Spleen (tissue), 11 donors: ENCODE results near the gene CNIH2. TPM values are rescaled to one million over a fixed set of nuclear protein-coding genes. Genes with fewer than 3 reads are reported as not detected.

Experiments used
- DNase-seq: peaks from one replicate; pipeline ENCODE4 v3.0.0-alpha.2; 2020
- H3K27ac ChIP-seq, 8 donors: fragments of 200-600 bp; sonication (generic) in 7 of 8; 1 replicate in 4 of 8; 2 replicates in 4 of 8; pipeline versions ENCODE4 v1.5.0 to v1.8.0; 2016 to 2021; ENCODE audit warnings: inconsistent platforms in 4 of 8, mild to moderate bottlenecking in 4 of 8, moderate library complexity in 1 of 8
- H3K27me3 ChIP-seq, 7 donors: fragments of 200-600 bp; sonication (generic) in 6 of 7; replicated peaks in 1 of 7; 1 replicate in 4 of 7; 2 replicates in 3 of 7; pipeline versions ENCODE4 v1.5.0 to v1.8.0; 2016 to 2021; ENCODE audit warnings: inconsistent platforms in 3 of 7, mild to moderate bottlenecking in 1 of 7
- H3K36me3 ChIP-seq, 6 donors: fragments of 200-600 bp; sonication (generic) in 5 of 6; 1 replicate in 4 of 6; 2 replicates in 2 of 6; pipeline versions ENCODE4 v1.5.0 to v1.8.0; 2016 to 2021; ENCODE audit warnings: inconsistent platforms in 2 of 6
- H3K4me1 ChIP-seq, 6 donors: fragments of 200-600 bp; sonication (generic) in 5 of 6; 1 replicate in 3 of 6; 2 replicates in 3 of 6; pipeline versions ENCODE4 v1.5.0 to v1.8.0; 2016 to 2021; ENCODE audit warnings: inconsistent platforms in 3 of 6
- H3K4me3 ChIP-seq, 8 donors: fragments of 200-600 bp; sonication (generic) in 7 of 8; 1 replicate in 4 of 8; 2 replicates in 4 of 8; pipeline versions ENCODE4 v1.5.0 to v1.8.0; 2016 to 2021; ENCODE audit warnings: inconsistent platforms in 4 of 8, mild to moderate bottlenecking in 4 of 8, moderate library complexity in 2 of 8
- H3K9me3 ChIP-seq, 8 donors: fragments of 200-600 bp; sonication (generic) in 7 of 8; 1 replicate in 4 of 8; 2 replicates in 4 of 8; pipeline versions ENCODE4 v1.5.0 to v1.8.0; 2016 to 2021; ENCODE audit warnings: inconsistent platforms in 4 of 8
- CTCF ChIP-seq, 11 experiments: fragments of 200-600 bp in 7 of 11; fragments of 450-650 bp in 4 of 11; sonication (generic) in 4 of 11; IDR thresholded peaks in 8 of 11; conservative IDR thresholded peaks in 3 of 11; 1 replicate in 7 of 11; 2 replicates in 4 of 11; pipeline versions ENCODE4 v1.4.0 to v1.8.0; 2016 to 2021; ENCODE audit warnings: antibody characterized with exemption in 11 of 11, inconsistent platforms in 4 of 11, mild to moderate bottlenecking in 1 of 11
- POLR2A ChIP-seq, 3 donors: fragments of 450-650 bp; IDR thresholded peaks; one replicate each; pipeline ENCODE4 v1.5.1; 2017; ENCODE audit warnings: antibody characterized with exemption in 3 of 3, mild to moderate bottlenecking in 1 of 3
- POLR2AphosphoS5 ChIP-seq, 3 donors: sonication (generic); formaldehyde crosslinking; IDR thresholded peaks; one replicate each; pipeline ENCODE4 v1.5.1; 2017; ENCODE audit warnings: antibody characterized with exemption in 3 of 3
- WGBS, 5 donors: extraction: QIAGEN DNeasy Blood & Tissue Kit in 3 of 5; methylation state at CpG; one replicate each; pipeline versions ENCODE4 v1.1.5 to v1.1.7; 2013 to 2018; 5-methylcytosine and 5-hydroxymethylcytosine counted together
- intact Hi-C: fragments of 100-400 bp; cut with DNase I; formaldehyde crosslinking; loops from one replicate; pipeline ENCODE4 v1.15.0; 2023; ENCODE audit warnings: low total_unique reads
- polyA plus RNA-seq, 3 donors: library from polyadenylated mRNA; stranded (reverse); fragments of 200-250 nt; gene quantifications; one replicate each; pipeline ENCODE4 v1.2.1, GENCODE V29; 2013
- total RNA-seq, 7 donors: library from RNA; depleted of rRNA in 3 of 7; stranded (reverse); fragments of >200 nt in 3 of 7; fragmentation: NEBNext Ultra II Directional in 4 of 7; extraction: Animal tissue kit (Norgen Biotek cat#: 25700) in 4 of 7; gene quantifications; one replicate each; pipeline versions ENCODE4 v1.1.0 to v1.2.1, GENCODE V29; 2016 to 2021
- donor health status: healthy with polysubstance abuse.
- donor health status: DM: no; HTN: no; CAD: no; lungs with moderate emphysema.
- donor health status: DM: no; HTN: no; CAD: no.
- donor health status: Bipolar disorder and iron deficiency.
- donor health status: healthy.
- donor health status: DM: no; HTN: no; CAD: no.
- donor health status: DM: yes; HTN: yes; CAD: no.

Gene CNIH2
- total and polyA plus RNA-seq, 10 donors: 0.20 to 1.9 (median 0.77) TPM; not detected in 2

- H3K4me1 ChIP-seq: peaks cover 16 to 67% (median 38%) of the 10 kb centered on the region in 6 donors
- TF ChIP-seq POLR2A (IDR thresholded peaks at IDR 0.05): no peak
- no peak for TF ChIP-seq POLR2AphosphoS5 (IDR thresholded peaks at IDR 0.05)
- TF ChIP-seq CTCF (IDR thresholded peaks at IDR 0.05 in 8 of 11, conservative IDR thresholded peaks at IDR 0.05 in 3 of 11): no peak
- DNase-seq: no peak
- H3K27me3 ChIP-seq: peaks cover 0 to 4% (median 0%) of the 10 kb centered on the region in 7 donors
- H3K9me3 ChIP-seq: no peaks in the 10 kb centered on the region
- no peak overlapping the region for H3K4me3 ChIP-seq
- intact Hi-C loops: loop anchor here (5.0 kb wide), 1 partner anchor 62 kb away; no protein-coding TSS in a partner anchor
- H3K27ac ChIP-seq: no peak overlapping the region
- WGBS, 5 donors: 89 to 94% (median 93%) methylated on average over 16 of the region's 16 CpGs
- H3K36me3 ChIP-seq: peaks cover 0 to 27% (median 6%) of the 10 kb centered on the region in 6 donors
These were observed 6.6 kb downstream of the CNIH2 start for GRCh38 chr11:66284526-66285078.

GRCh38 chr11:66285250-66285947 lies 7.4 kb downstream of the CNIH2 start:
- 89 to 96% (median 93%) methylated on average over 7 to 13 of the region's 13 CpGs for WGBS, 5 donors
- Histone ChIP-seq H3K27ac (no peak overlapping the region), H3K27me3 (peaks cover 0 to 4% (median 0%) of the 10 kb centered on the region in 7 donors), H3K4me3 (no peak overlapping the region), H3K36me3 (peaks cover 0 to 27% (median 6%) of the 10 kb centered on the region in 6 donors), H3K9me3 (no peaks in the 10 kb centered on the region), H3K4me1 (peaks cover 22 to 74% (median 45%) of the 10 kb centered on the region in 6 donors)
- intact Hi-C loops: no loop called here
- DNase-seq: no peak
- TF ChIP-seq CTCF (IDR thresholded peaks at IDR 0.05 in 8 of 11, conservative IDR thresholded peaks at IDR 0.05 in 3 of 11) (no peak), POLR2AphosphoS5 (IDR thresholded peaks at IDR 0.05) (no peak), POLR2A (IDR thresholded peaks at IDR 0.05) (no peak)

- 83 to 96% (median 88%) methylated on average over 5 of the region's 5 CpGs for WGBS, 5 donors
- TF ChIP-seq POLR2AphosphoS5 (IDR thresholded peaks at IDR 0.05) (no peak), CTCF (IDR thresholded peaks at IDR 0.05 in 8 of 11, conservative IDR thresholded peaks at IDR 0.05 in 3 of 11) (no peak), POLR2A (IDR thresholded peaks at IDR 0.05) (no peak)
- DNase-seq: no peak
- H3K9me3 ChIP-seq: no peaks in the 10 kb centered on the region
- H3K4me1 ChIP-seq: peaks cover 22 to 81% (median 50%) of the 10 kb centered on the region in 6 donors
- intact Hi-C loops: no loop called here
- H3K27me3 ChIP-seq: peaks cover 0 to 17% (median 8%) of the 10 kb centered on the region in 7 donors
- H3K36me3 ChIP-seq: peaks cover 0 to 27% (median 6%) of the 10 kb centered on the region in 6 donors
- H3K4me3 ChIP-seq: no peak overlapping the region
- H3K27ac ChIP-seq: no peak overlapping the region
These were observed 8.7 kb downstream of the CNIH2 start for GRCh38 chr11:66286699-66287098.
